K562 (cell line): ENCODE measurements around the gene NMUR1. TPM values are rescaled to one million over a fixed set of nuclear protein-coding genes. Genes with fewer than 3 reads are reported as not detected.
A peak's percentile ranks its signal among the peaks of the same experiment; 100 is the strongest.

Experiments used
- C11orf30 ChIP-seq: fragments of 450-650 bp; IDR thresholded peaks from 2 replicates; pipeline ENCODE4 v1.6.1; 2016; ENCODE audit warnings: low read depth, mild to moderate bottlenecking
- CBX5 ChIP-seq: IDR thresholded peaks from 2 replicates; pipeline ENCODE4 v1.6.1; 2014; ENCODE audit warnings: low read depth, borderline replicate concordance
- CCNT2 ChIP-seq: IDR thresholded peaks from 2 replicates; pipeline ENCODE4 v1.6.1; 2011; ENCODE audit warnings: borderline replicate concordance, low read depth, mild to moderate bottlenecking, moderate library complexity, mixed read lengths, low read length; ENCODE audit not compliant: insufficient read length; ENCODE audit errors: extremely low read depth
- ETS2 ChIP-seq: IDR thresholded peaks from 2 replicates; pipeline ENCODE4 v1.6.1; 2016; ENCODE audit warnings: borderline replicate concordance, missing genetic modification characterization, mild to moderate bottlenecking, moderate library complexity, missing compliant biosample characterization; ENCODE audit not compliant: poor library complexity, severe bottlenecking
- FOXM1 ChIP-seq, 2 experiments: fragments of 450-650 bp in 1 of 2; sonication (generic) in 1 of 2; formaldehyde crosslinking in 1 of 2; IDR thresholded peaks; 2 replicates each; pipeline versions ENCODE4 v1.6.1 to v1.9.0; 2017 to 2022; ENCODE audit warnings: low read depth in 2 of 2, mild to moderate bottlenecking in 2 of 2, missing genetic modification reagents in 1 of 2, moderate library complexity in 1 of 2
- GATAD2B ChIP-seq: fragments of 450-650 bp; IDR thresholded peaks from 2 replicates; pipeline ENCODE4 v1.6.1; 2017; ENCODE audit warnings: mild to moderate bottlenecking, borderline replicate concordance
- GTF2F1 ChIP-seq: IDR thresholded peaks from 2 replicates; pipeline ENCODE4 v1.6.1; 2011; ENCODE audit warnings: low read depth, low read length, improper control_type of control experiment
- HEY1 ChIP-seq: fragments of 250-450 bp; sonication (Bioruptor Pico); IDR thresholded peaks from 2 replicates; pipeline ENCODE4 v1.5.0; 2020; ENCODE audit warnings: mild to moderate bottlenecking, moderate library complexity, borderline replicate concordance
- HMGXB4 ChIP-seq: sonication (generic); formaldehyde crosslinking; IDR thresholded peaks from 2 replicates; pipeline ENCODE4 v1.8.1; 2023; ENCODE audit warnings: mild to moderate bottlenecking, missing genetic modification reagents
- HNRNPK ChIP-seq: fragments of 200-400 bp; formaldehyde crosslinking; IDR thresholded peaks from one replicate; pipeline ENCODE4 v1.6.1; 2018; ENCODE audit warnings: mild to moderate bottlenecking, low read depth, low read length; ENCODE audit not compliant: poor library complexity, severe bottlenecking
- MAFG ChIP-seq: fragments of 450-650 bp; conservative IDR thresholded peaks from 2 replicates; pipeline ENCODE4 v1.6.1; 2016; ENCODE audit warnings: missing genetic modification characterization, missing compliant biosample characterization
- MTF1 ChIP-seq: fragments of 250-450 bp; sonication (Bioruptor Pico); IDR thresholded peaks from 2 replicates; pipeline ENCODE4 v1.9.0; 2021; ENCODE audit warnings: moderate library complexity, mild to moderate bottlenecking, inconsistent platforms, borderline replicate concordance
- MYNN ChIP-seq, 2 experiments: sonication (generic); formaldehyde crosslinking in 1 of 2; IDR thresholded peaks; 2 replicates each; pipeline versions ENCODE4 v1.5.0 to v1.6.1; 2016 to 2020; ENCODE audit warnings: antibody characterized with exemption in 1 of 2, missing genetic modification reagents in 1 of 2
- NFE2 ChIP-seq: IDR thresholded peaks from 2 replicates; pipeline ENCODE4 v1.6.1; 2014; ENCODE audit warnings: antibody characterized with exemption, low read depth
- PHB2 ChIP-seq: fragments of 450-650 bp; IDR thresholded peaks from 2 replicates; pipeline ENCODE4 v1.6.1; 2017; ENCODE audit warnings: low read depth
- PHF21A ChIP-seq: fragments of 450-650 bp; IDR thresholded peaks from 2 replicates; pipeline ENCODE4 v1.6.1; 2017; ENCODE audit warnings: low read depth, borderline replicate concordance
- PKNOX1 ChIP-seq: fragments of 450-650 bp; IDR thresholded peaks from 2 replicates; pipeline ENCODE4 v1.6.1; 2016
- RBM25 ChIP-seq: fragments of 200-400 bp; formaldehyde crosslinking; IDR thresholded peaks from 2 replicates; pipeline ENCODE4 v1.6.1; 2018; ENCODE audit warnings: low read length, low read depth, moderate library complexity; ENCODE audit not compliant: severe bottlenecking
- RBM39 ChIP-seq: fragments of 200-400 bp; formaldehyde crosslinking; optimal IDR thresholded peaks from 2 replicates; pipeline ENCODE3; 2018; ENCODE audit warnings: low read depth, low read length
- THAP12 ChIP-seq: fragments of 250-450 bp; sonication (Bioruptor Pico); IDR thresholded peaks from 2 replicates; pipeline ENCODE4 v1.9.0; 2021; ENCODE audit warnings: mild to moderate bottlenecking, inconsistent platforms
- ZBTB7A ChIP-seq: IDR thresholded peaks from 2 replicates; pipeline ENCODE4 v1.6.1; 2011; ENCODE audit warnings: low read depth, mild to moderate bottlenecking, low read length, moderate library complexity, borderline replicate concordance; ENCODE audit not compliant: control insufficient read depth
- ZNF316 ChIP-seq: fragments of 450-650 bp; IDR thresholded peaks from 2 replicates; pipeline ENCODE4 v1.6.1; 2016
- ZNF830 ChIP-seq: fragments of 250-450 bp; sonication (Bioruptor Pico); IDR thresholded peaks from 2 replicates; pipeline ENCODE4 v1.5.0; 2021; ENCODE audit warnings: mild to moderate bottlenecking
- polyA plus RNA-seq, 8 experiments: library from polyadenylated mRNA; depleted of rRNA in 4 of 8; stranded (reverse) in 5 of 8; unstranded in 3 of 8; fragments of >200 nt; fragmentation: Nextera tagmentation in 2 of 8; fragmentation: Illumina TruSeq in 1 of 8; extraction: Ambion mirVana in 2 of 8; extraction: Trizol in 1 of 8; gene quantifications; 2 replicates each; pipeline versions ENCODE4 v1.2.1 to v1.2.3, GENCODE V29; 2011 to 2014; ENCODE audit warnings: inconsistent platforms in 1 of 8, missing spikeins in 1 of 8
- total RNA-seq, 7 experiments: library from RNA; depleted of rRNA in 6 of 7; stranded (reverse); fragments of >200 nt in 6 of 7; fragmentation: Illumina TruSeq in 2 of 7; extraction: Trizol in 2 of 7; gene quantifications; 2 replicates each; pipeline versions ENCODE4 v1.2.1 to v1.2.3, GENCODE V29; 2011 to 2021; ENCODE audit warnings: low replicate concordance in 1 of 7

NMUR1 gene
- total and polyA plus RNA-seq, 9 of the 15 experiments (the other 6 are each of a cell fraction or from before 2014, with no cell fraction given), result 0.01 to 0.27 (median 0.15) TPM

- TF ChIP-seq HMGXB4 (CRISPR knock-in tag) (no peak), PHB2 (no peak), ZNF316 (peak; percentile 51), MTF1 (CRISPR knock-in tag) (no peak), MYNN (IDR thresholded peaks at IDR 0.05) (no peak), MYNN (CRISPR knock-in tag; IDR thresholded peaks at IDR 0.05) (no peak), PKNOX1 (peak; percentile 13; the same call in 1 of the 2 replicates), RBM39 (no peak), ZBTB7A (no peak), GTF2F1 (no peak), HEY1 (CRISPR knock-in tag) (no peak), THAP12 (CRISPR knock-in tag) (no peak), NFE2 (peak; percentile 47; the same call in 1 of the 2 replicates), MAFG (tag) (peak; percentile 59), HNRNPK (no peak), ZNF830 (no peak), FOXM1 (IDR thresholded peaks at IDR 0.05; ENCODE audit: low read depth) (0 out of 2 replicates have a peak, but pooled peaks have one; percentile 26), FOXM1 (CRISPR knock-in tag; IDR thresholded peaks at IDR 0.05; ENCODE audit: low read depth) (no peak), CBX5 (no peak), CCNT2 (no peak), RBM25 (peak; percentile 24), C11orf30 (peak; percentile 36; the same call in 1 of the 2 replicates), PHF21A (no peak), GATAD2B (no peak), ETS2 (tag) (no peak)
Measured at GRCh38 chr2:231547315-231548110, 17.3 kb upstream of the NMUR1 start (continued).
